ENCODE measurements around the gene DHRS1. TPM values are rescaled to one million over a fixed set of nuclear protein-coding genes. Genes with fewer than 3 reads are reported as not detected.
A peak's percentile ranks its signal among the peaks of the same experiment; 100 is the strongest.
"Not testable (repeated sequence)": the region's sequence is repeated elsewhere in the genome, so short reads cannot be mapped to it uniquely, and the experiment has no call there.

The DHRS1 gene
- total RNA-seq, 1 donor from 2014 or later, result 31.4 TPM

DNA sequence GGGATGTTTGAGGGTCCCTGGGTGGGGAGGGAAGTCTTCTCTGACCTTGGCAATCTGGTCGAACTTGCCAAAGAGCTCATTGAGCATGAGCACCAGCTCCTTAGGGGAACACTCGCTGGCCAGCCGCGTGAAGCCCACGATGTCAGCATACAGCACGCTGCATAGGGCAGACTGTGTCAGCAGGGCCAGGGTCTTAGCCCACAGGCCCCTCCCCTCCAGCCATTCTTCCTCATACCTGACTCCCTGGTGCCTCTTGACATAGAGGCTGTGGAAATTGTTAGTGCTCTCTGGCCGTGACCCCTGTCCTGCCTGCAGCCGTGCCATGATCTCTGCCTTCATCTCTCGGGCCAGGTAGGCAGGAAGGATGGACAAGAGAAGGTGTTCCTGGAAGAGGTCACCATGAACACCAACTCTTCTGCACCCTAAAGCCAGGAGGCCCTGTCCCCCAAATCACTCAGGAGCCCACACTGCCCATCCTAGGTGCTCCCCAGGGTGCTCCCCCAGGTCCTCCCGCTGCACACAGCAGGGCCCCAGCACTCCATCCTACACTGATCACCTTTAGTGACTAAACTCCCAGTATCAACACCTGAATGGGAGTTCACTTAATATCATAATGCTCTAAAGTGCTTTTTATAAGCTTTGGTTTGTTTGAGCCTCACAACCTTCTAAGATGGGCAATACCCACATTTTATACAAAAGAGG lies 31.5 kb upstream of the DHRS1 start:
- H3K36me3 Mint-ChIP-seq, result no peaks in the 10 kb centered on the region
- TF ChIP-seq, protein P1, sequence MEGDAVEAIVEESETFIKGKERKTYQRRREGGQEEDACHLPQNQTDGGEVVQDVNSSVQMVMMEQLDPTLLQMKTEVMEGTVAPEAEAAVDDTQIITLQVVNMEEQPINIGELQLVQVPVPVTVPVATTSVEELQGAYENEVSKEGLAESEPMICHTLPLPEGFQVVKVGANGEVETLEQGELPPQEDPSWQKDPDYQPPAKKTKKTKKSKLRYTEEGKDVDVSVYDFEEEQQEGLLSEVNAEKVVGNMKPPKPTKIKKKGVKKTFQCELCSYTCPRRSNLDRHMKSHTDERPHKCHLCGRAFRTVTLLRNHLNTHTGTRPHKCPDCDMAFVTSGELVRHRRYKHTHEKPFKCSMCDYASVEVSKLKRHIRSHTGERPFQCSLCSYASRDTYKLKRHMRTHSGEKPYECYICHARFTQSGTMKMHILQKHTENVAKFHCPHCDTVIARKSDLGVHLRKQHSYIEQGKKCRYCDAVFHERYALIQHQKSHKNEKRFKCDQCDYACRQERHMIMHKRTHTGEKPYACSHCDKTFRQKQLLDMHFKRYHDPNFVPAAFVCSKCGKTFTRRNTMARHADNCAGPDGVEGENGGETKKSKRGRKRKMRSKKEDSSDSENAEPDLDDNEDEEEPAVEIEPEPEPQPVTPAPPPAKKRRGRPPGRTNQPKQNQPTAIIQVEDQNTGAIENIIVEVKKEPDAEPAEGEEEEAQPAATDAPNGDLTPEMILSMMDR (conservative IDR thresholded peaks at IDR 0.05), result no peak
- H3K27ac Mint-ChIP-seq, result no peak overlapping the region
- peaks cover 20% of the 10 kb centered on the region for H3K4me1 Mint-ChIP-seq (ENCODE audit: unreplicated experiment)
- no peaks in the 10 kb centered on the region for H3K9me3 Mint-ChIP-seq
- DNase-seq (ENCODE audit: extremely low spot score, unreplicated experiment), result no peak
- H3K27me3 Mint-ChIP-seq, result peaks cover 56% of the 10 kb centered on the region
- H3K4me3 Mint-ChIP-seq, result no peak overlapping the region

DNA sequence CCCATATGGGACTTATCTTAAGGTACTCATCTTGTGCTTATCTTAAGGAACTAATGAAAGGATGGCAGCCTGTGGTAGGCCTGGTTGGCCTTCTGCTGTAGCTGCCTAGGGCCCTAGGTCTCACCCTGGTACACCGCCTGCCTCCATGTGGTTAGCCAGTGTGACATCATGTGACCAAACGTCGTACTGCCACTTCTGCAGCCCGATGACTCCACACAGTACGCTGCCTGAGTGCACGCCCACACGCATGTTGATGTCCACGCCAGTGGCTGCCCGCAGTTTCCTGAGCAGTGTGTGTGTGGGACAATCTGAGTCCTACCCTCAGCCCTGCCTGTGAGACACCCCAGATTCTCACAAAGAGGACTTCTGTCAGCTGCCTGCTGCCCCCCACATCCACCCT lies 30.2 kb upstream of the DHRS1 start:
- H3K4me1 Mint-ChIP-seq (ENCODE audit: unreplicated experiment), result peaks cover 13% of the 10 kb centered on the region
- no peak for DNase-seq (ENCODE audit: extremely low spot score, unreplicated experiment)
- TF ChIP-seq, protein P1 (conservative IDR thresholded peaks at IDR 0.05), result no peak
- H3K36me3 Mint-ChIP-seq, result no peaks in the 10 kb centered on the region
- H3K4me3 Mint-ChIP-seq, result no peak overlapping the region
- no peak overlapping the region for H3K27ac Mint-ChIP-seq
- H3K9me3 Mint-ChIP-seq, result no peaks in the 10 kb centered on the region
- H3K27me3 Mint-ChIP-seq, result peaks cover 46% of the 10 kb centered on the region

DNA sequence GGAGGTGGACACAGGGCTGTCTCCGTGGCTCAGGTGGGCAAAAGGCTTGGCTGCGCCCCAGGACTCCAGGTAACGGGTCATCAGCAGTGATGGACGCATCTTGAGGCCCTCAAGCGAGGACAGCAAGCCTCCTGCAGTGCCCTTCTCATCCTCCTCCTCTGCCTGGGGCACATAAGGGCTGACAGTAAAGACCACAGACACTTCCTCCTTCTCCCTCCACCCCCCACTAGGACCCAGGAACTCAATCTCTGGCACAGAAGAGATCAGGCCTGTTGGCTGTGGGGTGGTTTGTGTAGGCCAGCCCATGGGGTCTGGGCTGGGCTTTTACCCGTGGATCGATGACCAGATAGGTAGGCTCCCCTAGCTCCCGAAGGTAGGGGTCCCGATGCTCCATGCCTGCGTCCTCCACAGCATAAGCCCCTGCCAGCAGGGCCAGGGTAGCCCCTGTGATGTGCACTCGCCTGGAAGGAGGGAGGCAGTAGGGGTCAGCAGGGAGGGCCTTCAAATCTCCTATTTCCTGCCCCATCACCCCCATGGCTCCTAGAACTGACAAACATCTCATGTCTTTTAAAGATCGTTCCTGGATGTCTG lies 29.6 kb upstream of the DHRS1 start:
- Mint-ChIP-seq H3K36me3 (no peaks in the 10 kb centered on the region), H3K4me1 (ENCODE audit: unreplicated experiment) (peaks cover 13% of the 10 kb centered on the region), H3K27ac (no peak overlapping the region), H3K4me3 (no peak overlapping the region), H3K9me3 (no peaks in the 10 kb centered on the region), H3K27me3 (peaks cover 42% of the 10 kb centered on the region)
- DNase-seq (ENCODE audit: extremely low spot score, unreplicated experiment), result no peak
- TF ChIP-seq, protein P1 (conservative IDR thresholded peaks at IDR 0.05), result no peak

DNA sequence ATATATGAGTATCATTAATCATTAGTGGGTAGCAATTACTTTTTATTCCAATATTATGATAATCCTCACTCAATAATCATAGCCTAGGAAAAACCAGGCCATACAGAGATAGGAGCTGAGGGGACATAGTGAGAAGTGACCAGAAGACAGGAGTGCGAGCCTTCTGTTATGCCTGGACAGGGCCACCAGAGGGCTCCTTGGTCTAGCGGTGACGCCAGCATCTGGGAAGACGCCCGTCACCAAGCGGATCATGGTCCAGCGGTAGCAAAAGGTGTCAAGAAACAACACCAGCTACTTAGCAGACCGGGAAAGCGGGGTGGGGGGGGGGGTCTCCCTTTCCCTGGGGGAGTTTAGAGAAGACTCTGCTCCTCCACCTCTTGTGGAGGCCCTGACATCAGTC lies 28.3 kb upstream of the DHRS1 start:
- H3K4me3 Mint-ChIP-seq; DNase-seq (ENCODE audit: extremely low spot score, unreplicated experiment); H3K27ac Mint-ChIP-seq; H3K36me3 Mint-ChIP-seq; H3K9me3 Mint-ChIP-seq: not testable (repeated sequence)
- Mint-ChIP-seq H3K4me1 (ENCODE audit: unreplicated experiment) (peaks cover 13% of the 10 kb centered on the region), H3K27me3 (peaks cover 36% of the 10 kb centered on the region)
- TF ChIP-seq, protein P1 (conservative IDR thresholded peaks at IDR 0.05), result peak; percentile 77

DNA sequence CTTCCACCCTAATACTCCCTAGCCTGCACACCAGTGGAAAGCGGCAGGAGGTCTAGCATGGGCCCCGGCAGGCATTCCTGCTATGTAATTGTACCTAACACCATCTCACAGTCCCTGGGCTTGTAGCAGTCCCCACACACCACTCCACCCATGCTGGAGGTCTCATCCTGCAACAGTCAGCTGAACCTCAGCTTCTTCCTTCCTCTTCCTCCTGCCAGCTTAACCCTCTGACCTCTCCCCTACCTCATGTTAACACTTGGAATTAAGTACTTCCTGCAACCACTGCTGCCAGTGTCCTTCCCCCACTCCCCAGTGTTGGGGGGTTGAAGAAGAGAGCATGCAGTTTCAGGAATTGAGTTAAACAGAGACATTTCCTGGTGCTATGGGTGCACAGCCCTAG lies 27.7 kb upstream of the DHRS1 start:
- H3K27me3 Mint-ChIP-seq, result peaks cover 34% of the 10 kb centered on the region
- peaks cover 8% of the 10 kb centered on the region for H3K4me1 Mint-ChIP-seq (ENCODE audit: unreplicated experiment)
- no peaks in the 10 kb centered on the region for H3K36me3 Mint-ChIP-seq
- TF ChIP-seq, protein P1 (conservative IDR thresholded peaks at IDR 0.05), result no peak
- H3K27ac Mint-ChIP-seq, result no peak overlapping the region
- no peak overlapping the region for H3K4me3 Mint-ChIP-seq
- DNase-seq (ENCODE audit: extremely low spot score, unreplicated experiment), result no peak
- H3K9me3 Mint-ChIP-seq, result no peaks in the 10 kb centered on the region
